SU-DHL-6 (cell line): ENCODE data around the gene ARID3B.

Source experiments
- CTCF ChIP-seq: fragments of 200-600 bp; sonication (generic); IDR thresholded peaks from one replicate; pipeline ENCODE4 v1.5.1; 2017; ENCODE audit warnings: antibody characterized with exemption, mild to moderate bottlenecking, low read length, moderate library complexity; ENCODE audit not compliant: insufficient read depth, poor library complexity, severe bottlenecking
- EZH2phosphoT487 ChIP-seq: fragments of 200-600 bp; sonication (generic), shearing (Covaris generic); conservative IDR thresholded peaks from 2 replicates; pipeline ENCODE4 v1.6.1; 2018; ENCODE audit warnings: mild to moderate bottlenecking, antibody characterized with exemption, low read length, moderate library complexity, mixed read lengths

DNA sequence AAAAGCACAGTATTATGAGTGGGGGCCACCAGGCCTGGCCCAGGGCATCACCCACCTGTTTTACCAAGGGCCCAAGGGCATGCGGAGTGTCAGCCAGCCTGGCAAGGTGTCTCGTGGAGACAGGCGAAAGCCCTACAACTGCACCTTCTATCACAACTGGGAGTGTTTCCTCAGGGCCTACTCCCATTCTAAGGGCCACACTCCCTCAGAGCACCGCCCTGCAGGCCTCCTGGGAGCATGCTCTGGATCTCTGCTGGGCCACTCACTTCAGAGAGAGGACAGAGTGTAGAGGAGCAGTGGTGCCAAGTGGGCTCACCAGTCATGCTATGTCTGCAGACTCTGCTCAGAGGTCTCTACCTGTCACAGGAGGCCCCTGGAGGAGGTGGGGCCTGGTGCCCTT lies 53.4 kb downstream of the ARID3B start:
- TF ChIP-seq CTCF (no peak), EZH2phosphoT487 (no peak)
